Measurements from ENCODE around the gene MPZL3.

Gene MPZL3

DNA sequence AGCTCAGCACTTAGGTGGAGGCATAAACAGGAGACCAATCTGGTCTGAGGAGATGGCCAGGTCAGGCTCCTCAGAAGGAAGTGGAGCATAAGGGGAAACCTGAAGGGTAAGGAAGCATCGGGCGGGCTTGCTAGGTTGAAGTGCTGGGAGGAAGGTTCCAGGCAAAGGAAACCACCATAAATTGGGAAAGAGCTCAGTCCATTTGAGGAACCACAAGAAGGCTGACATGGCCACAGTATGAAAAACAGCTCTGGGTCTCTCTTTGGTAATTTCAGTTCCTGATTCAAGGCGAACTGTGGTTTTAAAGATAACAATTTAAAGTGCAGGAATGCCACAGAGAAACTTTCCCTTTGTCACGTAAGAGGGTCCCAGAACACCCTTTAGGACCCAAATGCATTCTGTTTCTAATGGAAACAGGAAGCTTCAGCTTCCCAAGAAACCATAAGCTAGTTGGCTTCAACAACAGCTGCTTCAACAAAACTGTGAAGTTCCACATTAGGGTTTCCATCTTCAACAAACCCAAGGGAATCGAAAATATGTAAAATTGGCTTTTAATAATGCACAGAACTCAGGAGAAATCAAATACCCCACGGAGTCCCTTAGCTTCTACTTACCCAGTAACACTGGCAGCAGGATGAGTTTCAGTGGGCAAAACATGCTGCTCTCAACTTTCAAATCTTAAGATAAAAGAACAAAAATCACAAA lies 37.8 kb downstream of the MPZL3 start:
- DNase-seq (ENCODE audit: insufficient read length, low spot score) (no peak), FAIRE-seq (peak; percentile 99)

DNA sequence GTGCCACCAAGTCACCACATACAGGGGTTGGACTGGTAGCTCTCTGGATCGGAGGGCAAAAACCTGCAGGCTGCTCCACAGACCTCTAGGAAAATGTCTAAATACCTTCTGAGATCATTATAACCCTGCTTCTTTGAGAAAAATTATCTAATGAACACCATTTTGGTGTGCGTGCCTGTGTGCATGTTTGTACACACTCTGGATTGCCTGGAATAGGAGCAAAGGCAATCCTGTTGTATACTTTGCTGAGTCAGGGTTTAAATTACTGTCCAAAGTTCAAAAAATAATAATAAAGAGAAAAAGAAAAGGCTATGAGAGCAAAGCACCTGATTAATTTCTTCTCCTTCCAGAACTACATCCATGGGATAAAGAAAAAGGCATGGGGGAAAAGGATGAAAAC lies 38.4 kb downstream of the MPZL3 start:
- FAIRE-seq: no peak

DNA sequence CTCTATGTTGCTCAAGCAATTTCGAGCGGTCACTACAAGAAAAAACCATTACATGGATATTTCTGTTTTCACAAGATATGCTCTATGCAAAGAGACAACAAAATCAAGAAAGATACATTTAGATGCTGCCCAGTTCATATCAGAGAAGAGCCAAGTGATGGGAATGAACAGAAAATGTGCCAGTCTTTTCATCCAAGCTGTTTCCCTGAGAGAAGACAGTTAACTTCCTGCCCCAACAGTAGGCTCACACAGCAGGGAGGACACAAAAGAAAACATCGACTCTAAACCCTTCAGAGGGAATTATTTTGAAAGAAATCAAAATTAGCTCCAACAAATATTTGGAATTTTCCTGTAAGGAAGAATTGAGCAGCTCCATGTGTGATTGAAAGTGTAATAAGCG lies 39.0 kb downstream of the MPZL3 start:
- FAIRE-seq: peak; percentile 4
- no peak for DNase-seq (ENCODE audit: insufficient read length, low spot score)

More for the DNA sequence above, 38.4 kb downstream of the MPZL3 start:
- DNase-seq (ENCODE audit: insufficient read length, low spot score): no peak

DNA sequence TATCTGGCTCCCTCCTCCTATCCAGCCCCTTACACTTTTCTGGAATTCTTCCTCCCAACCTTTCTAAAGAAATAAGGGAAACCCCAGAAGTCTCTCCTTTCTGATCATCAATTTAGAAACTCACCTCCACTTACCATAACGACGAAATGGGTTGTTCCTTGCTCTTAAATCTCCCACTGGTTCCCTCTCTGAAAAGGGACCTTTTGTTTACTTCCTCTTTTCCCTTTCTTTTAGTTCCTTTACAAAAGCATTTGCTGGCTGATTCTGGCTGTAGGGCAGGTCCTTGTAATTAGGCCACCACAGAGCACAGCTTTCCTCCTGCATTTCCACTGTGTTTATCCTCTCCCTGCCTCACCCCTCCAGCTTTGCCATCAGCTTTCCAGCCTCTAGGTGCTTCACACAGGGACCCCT lies 39.4 kb downstream of the MPZL3 start:
- no peak for DNase-seq (ENCODE audit: insufficient read length, low spot score)
- FAIRE-seq: peak; percentile 66

DNA sequence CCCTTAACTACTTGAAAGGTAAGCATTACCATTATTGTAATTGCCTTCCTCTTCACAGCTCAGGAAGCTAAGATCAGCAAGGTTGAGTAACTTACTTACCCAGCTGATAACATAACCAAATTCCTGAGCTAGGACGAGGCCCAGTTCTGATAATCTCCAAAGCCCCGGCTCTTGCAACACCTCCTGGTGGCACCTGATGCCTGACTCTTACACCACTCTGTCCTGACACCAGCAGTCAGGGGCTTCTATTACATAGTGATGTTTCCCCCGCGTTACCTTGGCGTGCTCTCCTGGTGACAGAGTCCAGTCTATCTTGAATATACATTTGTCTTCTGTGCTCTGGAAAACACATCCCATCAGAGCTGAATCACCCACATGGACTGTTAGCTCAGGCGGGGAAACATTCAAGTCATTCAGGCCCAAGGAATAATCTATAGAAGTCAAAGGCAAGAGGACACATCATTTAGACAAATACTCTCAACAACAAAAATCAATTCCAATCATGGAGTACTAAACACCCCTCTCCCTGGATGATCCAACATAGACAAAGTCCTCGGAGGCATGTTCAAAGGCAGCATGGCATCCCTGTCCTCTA lies 39.9 kb downstream of the MPZL3 start:
- DNase-seq (ENCODE audit: insufficient read length, low spot score) (no peak), FAIRE-seq (no peak)

DNA sequence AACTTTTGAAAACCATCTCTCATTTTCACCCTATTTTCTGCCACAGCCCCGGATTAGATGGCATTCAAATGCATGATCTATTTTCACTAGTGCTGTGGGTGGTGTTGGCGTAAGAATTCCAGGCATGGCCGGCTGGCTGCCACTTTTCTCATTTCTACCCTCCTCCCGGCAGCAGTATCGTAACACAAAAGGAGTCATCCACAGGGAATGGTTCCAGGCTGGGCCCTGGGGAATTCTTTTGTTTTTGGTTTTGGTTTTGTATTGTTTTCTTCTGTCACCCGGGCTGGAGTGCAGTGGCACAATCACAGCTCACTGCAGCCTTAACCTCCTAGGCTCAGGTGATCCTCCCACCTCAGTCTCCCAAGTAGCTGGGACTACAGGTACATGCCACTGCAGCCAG lies 41.2 kb downstream of the MPZL3 start:
- FAIRE-seq (no peak), DNase-seq (ENCODE audit: insufficient read length, low spot score) (no peak)

DNA sequence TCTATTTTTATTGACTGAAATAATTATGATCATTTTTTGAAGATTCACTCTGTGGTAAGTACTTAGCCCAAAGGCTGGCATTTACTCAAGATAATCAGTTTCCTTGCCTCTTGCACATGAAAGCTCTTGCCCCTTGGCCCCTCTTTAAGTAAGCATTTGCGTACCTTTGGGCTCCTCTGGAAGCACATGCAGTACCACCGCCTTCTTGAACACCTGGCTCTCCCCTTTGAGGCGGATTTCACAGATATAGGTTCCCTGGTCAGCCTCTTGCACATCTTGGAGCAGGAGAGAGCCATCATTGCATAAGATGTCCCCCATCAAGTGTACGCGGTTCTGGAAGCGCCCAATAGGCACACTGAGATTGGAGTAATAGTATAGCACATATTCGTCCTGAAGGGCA lies 41.8 kb downstream of the MPZL3 start:
- DNase-seq (ENCODE audit: insufficient read length, low spot score): no peak
- no peak for FAIRE-seq

DNA sequence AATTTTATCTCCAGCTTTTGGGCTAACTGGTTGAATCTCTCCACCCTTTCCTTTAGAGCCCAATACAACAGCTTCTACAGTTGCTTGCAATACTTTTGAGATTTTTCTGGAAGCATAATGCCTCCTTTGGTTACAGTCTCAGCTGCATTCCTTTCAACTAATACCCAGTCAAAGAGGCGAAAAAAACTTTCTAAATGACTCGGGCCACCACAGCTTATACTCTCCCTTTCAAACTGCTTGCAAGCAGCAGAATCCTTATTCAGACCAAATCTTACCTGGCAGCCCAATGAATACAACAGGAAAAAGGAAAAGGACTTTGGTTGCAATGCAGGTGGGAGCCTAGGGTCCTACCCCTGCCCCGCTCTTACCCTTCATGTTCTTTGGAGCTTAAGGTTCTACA lies 43.1 kb downstream of the MPZL3 start:
- FAIRE-seq (no peak), DNase-seq (ENCODE audit: insufficient read length, low spot score) (no peak)

DNA sequence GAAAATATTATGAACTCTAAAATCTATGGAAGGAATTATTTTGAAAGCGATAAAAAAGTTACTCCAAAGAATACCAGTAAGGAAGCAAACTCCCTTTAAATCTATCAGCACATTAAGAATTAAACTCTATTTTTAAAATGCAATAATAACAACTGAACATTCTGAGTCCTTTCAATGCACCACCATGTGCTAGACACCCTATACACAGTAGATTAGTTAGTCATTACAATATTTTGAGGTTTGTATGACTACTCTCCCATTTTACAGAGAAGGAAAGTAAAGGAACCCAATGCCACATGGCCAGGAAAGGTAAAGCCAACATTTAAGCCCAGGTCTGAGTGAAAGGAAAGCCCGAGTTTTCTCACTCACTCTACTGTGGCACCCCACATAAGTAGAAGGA lies 45.1 kb downstream of the MPZL3 start:
- DNase-seq (ENCODE audit: insufficient read length, low spot score): no peak
- no peak for FAIRE-seq

DNA sequence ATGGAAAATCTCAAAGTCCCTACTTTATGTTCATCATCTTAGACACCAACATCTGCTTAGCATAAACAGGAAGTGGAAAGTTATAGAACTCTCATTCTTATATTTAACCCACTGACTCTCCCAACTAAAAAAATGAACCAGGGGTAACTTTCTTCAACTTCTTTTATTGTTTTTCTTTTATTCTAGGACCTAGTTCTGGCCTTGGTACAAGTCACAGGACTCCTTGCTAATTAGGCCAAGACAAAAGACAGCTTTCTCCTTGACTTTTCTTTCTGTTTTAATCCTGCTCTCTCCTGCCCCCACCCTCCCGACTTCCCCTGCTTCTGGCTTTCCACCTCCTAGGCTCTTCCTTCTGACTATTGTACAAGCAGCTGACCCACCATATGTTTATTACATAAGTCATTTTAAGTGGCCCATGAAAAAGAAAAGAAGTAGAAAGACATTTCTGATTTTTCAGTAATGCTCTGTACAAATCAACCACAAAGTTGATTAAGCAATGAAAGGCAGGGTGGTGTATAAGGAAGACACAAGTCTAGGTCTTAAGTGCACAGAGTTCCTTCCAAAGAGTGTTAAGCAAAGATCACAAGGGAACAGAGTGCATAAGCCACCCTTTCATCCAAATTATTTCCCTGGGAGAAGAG lies 45.7 kb downstream of the MPZL3 start:
- no peak for DNase-seq (ENCODE audit: insufficient read length, low spot score)
- peak; percentile 85 for FAIRE-seq

DNA sequence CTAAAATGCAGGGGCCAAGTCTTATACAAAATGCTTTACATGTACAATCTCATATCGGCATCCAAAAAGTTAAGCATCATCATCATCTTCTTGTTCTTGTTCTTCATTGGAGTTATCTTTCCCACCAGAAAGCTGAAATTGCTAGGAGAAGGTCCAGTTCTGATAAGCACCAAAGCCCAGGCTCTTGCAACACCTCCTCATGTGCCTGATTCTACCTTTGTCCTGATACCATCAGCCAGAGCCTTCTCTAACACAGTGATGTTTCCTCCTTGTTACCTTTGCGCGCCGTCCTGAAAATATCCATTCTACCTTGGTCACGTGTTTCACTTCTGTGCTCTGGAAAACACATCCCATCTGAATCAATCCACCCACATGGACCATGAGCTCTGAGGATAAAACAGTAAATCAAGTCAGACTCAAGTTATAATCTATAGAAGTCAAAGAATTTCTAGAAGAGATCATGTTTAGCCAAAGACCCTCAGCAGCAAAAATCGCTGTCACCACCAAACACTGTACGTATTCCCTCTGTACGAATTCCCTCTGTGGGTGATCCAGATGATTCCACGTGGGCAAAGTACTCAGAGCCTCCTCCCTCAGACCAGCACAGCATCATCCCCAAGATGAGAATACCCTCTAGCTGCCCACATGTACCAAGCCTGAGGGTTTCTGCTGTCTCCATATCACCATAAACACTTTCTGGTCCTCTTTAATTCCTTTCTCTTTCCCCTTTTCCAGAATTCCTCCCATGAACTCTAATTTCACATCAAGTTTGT lies 46.4 kb downstream of the MPZL3 start:
- FAIRE-seq (peak; percentile 78), DNase-seq (ENCODE audit: insufficient read length, low spot score) (no peak)

DNA sequence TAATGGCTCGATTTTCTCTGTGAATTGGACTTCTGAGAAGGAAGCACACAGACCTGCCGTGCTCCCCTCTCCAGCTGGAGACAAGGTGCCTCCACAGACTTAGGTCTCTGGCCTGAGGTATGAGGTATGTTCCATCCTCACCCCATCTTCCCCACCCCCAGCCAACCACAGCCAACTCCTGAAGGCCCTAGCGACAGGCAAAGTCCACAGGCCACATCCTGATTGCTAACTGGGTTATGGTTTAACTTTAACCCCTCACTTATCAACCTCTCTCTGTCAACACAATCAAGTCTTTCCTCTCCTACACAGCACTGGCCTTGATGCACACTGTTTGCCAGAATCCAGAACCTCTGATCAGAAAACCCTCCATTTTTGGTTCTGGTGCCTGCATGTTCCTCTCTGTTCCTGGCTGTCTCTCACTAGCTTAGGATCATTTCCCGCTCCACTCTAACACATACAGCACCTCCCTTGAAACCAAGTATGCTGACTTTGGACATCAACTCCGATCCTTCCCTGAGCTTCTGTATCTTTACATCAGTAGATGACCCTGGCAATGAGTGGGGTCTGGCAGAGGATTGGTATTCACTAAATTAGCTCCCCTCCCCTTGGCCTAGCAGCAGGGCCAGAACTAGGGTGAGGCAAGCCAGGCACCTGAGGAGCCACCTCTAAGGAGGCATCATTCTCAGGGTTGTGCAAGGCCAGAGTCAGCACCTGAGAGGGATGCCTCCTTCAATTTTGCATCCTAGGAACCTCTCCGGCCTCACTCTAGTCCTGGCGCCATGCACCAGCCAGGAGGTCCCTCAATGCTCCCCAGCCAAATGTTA lies 49.4 kb downstream of the MPZL3 start:
- FAIRE-seq: peak; percentile 86
- DNase-seq (ENCODE audit: insufficient read length, low spot score): no peak

DNA sequence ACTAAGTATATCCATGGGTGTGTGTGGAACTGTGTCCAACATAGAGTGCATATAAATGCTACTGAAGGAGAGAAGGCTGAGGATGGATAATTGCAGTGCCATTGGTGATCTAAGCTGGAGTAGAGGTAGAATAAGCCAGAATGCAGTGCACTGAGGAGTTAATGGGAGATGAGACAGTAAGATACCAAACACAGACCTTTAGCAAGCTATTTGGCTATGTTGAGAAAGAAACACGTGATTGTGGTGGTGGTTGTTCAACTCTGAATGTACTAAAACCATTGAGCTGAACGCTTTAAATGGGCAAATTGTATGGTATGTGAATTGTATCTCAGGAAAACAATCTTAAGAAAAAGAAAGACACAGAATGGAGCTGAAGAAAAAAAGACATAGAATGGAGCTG lies 50.2 kb downstream of the MPZL3 start:
- FAIRE-seq (no peak), DNase-seq (ENCODE audit: insufficient read length, low spot score) (no peak)

DNA sequence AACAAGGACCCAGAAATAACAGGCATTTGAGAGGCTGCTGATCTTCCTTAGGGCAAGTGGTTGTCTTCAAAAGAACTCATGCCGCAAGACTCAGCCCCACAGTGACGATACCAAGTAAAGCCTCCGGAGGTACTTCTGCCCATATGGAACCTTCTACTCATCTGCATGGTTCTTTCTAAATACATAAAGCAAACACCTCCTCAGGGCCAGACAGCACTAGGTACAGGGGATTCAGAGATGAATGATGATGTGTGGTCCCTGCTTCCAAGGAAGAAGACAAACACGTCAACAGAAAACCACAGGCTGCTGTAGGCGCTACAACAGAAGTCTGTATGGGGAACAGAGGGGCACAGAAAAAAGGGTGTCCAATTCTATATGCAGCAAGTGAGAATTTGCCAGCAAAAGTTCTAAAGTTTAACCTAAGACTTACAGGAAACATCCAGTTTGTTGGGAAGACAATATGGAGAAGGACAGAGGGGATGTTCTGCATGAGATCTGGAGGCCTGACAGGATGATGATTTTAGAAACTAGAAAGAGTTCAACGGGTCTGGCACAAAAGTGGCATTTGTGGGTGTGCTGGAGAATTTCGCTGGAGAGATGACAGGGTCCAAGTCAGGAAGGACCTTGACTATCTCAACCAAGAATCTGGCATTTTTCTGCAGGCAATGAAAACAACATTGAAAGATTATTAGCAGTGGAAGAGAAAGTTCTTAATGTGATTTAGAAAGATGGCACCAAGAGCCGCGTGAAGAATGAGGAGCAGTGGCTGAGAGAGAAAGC lies 51.1 kb downstream of the MPZL3 start:
- DNase-seq (ENCODE audit: insufficient read length, low spot score): no peak
- peak; percentile 52 for FAIRE-seq

DNA sequence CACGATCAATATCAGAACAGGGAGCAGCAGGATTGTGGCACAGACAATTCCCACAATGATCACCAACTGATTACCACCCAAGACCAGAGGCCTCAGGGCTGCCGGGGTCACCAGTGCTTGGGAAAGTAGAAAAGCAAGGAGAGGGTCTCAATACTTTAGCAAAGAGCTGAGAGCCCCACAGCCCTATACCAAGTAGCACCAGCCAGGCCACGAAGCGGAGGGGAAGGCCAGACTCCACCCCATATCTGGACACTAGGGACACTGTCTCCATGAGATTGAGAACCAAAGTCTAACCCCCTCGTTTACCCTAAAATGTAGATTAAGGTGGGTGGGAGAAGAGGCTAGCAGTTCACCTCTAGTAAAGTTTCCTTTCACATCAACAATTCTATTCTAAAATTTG lies 51.7 kb downstream of the MPZL3 start:
- FAIRE-seq (no peak), DNase-seq (ENCODE audit: insufficient read length, low spot score) (no peak)

DNA sequence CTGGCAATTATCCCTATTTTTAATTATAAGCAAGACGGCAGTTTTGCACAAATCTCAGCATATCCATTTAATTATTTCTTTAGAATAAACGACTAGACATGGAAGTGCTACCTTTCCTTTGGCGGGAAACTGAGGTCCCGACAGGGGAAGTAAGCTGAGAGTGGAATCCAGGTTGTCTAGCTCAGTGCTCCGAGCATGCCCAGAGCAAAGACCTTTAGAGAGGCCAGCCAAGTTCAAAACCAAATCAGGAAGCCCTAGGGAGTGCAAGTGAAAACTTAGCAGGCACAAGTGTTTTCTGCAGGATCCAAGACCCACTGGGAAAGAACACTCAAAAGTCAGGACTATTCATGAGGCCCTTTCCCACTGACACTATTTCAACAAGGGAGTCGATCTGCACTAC lies 53.0 kb downstream of the MPZL3 start:
- FAIRE-seq (no peak), DNase-seq (ENCODE audit: insufficient read length, low spot score) (no peak)

DNA sequence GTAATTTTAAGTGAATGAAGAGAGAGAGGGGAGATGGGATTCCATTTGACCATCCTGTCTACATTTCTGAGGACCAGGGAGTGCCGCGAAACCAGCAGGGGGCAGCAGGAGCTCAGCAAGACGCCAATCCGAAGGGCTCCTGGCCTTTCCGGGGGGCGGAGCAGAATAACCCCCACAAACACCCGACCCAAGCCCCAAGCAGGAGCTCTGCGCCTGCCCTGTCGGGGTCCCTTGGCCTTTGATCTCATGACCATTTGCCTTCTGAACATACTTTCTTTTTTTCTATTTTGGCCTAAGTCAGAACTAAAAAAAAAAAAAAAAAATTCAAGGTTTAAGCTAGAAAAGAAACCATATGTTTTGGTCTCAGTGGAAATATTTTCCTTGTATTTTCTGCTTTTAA lies 53.8 kb downstream of the MPZL3 start:
- peak; percentile 92 for FAIRE-seq
- DNase-seq (ENCODE audit: insufficient read length, low spot score): peak; percentile 46

DNA sequence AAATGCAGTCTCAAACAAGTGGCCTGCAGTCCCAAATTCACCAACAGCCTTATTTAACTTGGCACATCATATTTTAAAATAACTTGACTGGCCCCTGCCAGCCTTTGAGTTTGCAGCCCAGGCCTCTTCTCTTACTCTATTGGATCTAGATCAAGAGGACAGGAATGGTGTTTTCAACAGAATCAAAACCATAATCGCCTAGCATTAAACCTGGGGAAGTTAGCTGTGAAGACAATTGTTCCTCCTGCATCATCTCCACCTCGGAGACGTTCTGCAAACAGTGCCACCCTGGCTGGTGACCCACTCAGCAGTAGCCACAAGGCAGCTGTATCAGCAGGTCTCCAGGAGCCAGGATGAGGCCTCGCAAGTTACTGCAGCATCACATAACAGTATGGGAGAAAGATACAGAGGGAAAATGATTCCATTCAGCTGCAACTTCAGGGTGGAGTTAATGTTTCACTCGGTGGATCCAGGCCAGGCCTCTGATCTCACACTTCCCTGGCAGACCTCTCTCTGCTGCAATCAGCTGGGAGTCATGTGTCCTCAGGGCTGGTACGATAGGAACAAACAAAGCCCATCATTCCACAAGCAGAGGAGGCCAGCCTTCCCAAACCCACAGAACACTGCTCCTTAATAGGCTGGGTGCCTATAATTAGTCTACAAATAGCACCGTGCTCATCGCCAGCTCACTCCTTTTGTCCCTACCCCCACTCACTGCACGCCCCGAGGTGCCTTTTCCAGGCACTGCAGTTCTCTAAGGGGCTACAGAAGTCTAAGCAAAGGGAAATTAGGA lies 57.1 kb downstream of the MPZL3 start:
- DNase-seq (ENCODE audit: insufficient read length, low spot score) (no peak), FAIRE-seq (no peak)

DNA sequence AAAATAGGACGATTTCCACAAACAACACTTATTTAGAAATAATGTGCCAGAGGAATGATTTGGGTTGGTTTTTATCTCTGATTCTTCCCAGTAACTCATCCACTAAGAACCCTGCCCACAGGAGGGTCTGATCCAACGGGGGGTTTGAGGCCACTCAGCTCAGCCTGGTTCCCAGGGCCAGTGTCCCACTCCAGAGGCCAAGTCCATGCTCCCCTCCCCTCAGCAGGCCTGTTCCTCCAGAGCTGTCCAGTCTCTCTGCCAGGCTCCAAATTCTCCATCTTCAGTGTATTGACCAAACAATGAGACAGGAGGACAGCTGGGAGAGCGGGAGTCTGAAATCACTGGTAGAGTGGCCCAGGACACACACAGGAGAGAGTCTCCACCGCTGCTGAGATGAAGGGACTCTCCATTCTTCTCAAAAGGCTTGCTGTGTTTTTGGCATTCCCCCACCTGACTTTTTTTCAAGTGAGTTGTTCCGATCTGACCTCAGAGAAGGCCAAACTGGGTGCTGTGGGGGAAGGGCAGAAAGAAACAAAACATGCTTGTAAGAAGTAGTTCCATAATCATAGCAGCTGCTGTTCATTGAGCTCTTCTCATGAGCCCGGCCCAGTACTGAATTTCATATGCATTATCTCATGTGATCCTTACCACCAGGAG lies 58.1 kb downstream of the MPZL3 start:
- no peak for FAIRE-seq
- no peak for DNase-seq (ENCODE audit: insufficient read length, low spot score)

Measured in GM19239 (cell line).